ENCODE data around the gene MYO1E.

MYO1E gene

GRCh38 chr15:59222906-59223550 lies 149.6 kb downstream of the MYO1E start:
- Histone ChIP-seq H3K9me3 (ENCODE audit: control insufficient read depth, insufficient read depth, low read length) (no peaks in the 10 kb centered on the region), H3K79me2 (ENCODE audit: control insufficient read depth, low read length) (no peaks in the 10 kb centered on the region), H3F3A (ENCODE audit: control insufficient read depth, insufficient read depth) (no peaks in the 10 kb centered on the region), H3K27ac (ENCODE audit: low read depth, low read length) (no peak overlapping the region), H4K20me1 (ENCODE audit: control insufficient read depth, insufficient read depth, low read depth, low read length) (no peaks in the 10 kb centered on the region), H3K4me1 (ENCODE audit: control insufficient read depth, low read length) (no peaks in the 10 kb centered on the region), H3K4me3 (ENCODE audit: low read length) (no peak overlapping the region), H3K4me2 (ENCODE audit: low read length) (no peak overlapping the region), H3K36me3 (ENCODE audit: control insufficient read depth, low read length) (peaks cover 21% of the 10 kb centered on the region), H3K9me2 (replicated peaks; ENCODE audit: control insufficient read depth, low read length) (no peaks in the 10 kb centered on the region), H3K27me3 (ENCODE audit: control insufficient read depth, low read length) (no peaks in the 10 kb centered on the region)
- TF ChIP-seq CTCF (IDR thresholded peaks at IDR 0.05; ENCODE audit: low read depth, low read length, poor library complexity, severe bottlenecking) (no peak), EZH2phosphoT487 (IDR thresholded peaks at IDR 0.05; ENCODE audit: borderline replicate concordance, low read length) (no peak)

GRCh38 chr15:59221511-59222505 lies 150.9 kb downstream of the MYO1E start:
- H3K27me3 ChIP-seq (ENCODE audit: control insufficient read depth, low read length) = no peaks in the 10 kb centered on the region
- TF ChIP-seq CTCF (IDR thresholded peaks at IDR 0.05; ENCODE audit: low read depth, low read length, poor library complexity, severe bottlenecking) (no peak), EZH2phosphoT487 (IDR thresholded peaks at IDR 0.05; ENCODE audit: borderline replicate concordance, low read length) (no peak)
- H3K9me2 ChIP-seq (replicated peaks; ENCODE audit: control insufficient read depth, low read length) = no peaks in the 10 kb centered on the region
- H3K4me3 ChIP-seq (ENCODE audit: low read length) = no peak overlapping the region
- peaks cover 26% of the 10 kb centered on the region for H3K36me3 ChIP-seq (ENCODE audit: control insufficient read depth, low read length)
- no peak overlapping the region for H3K4me2 ChIP-seq (ENCODE audit: low read length)
- H3K9me3 ChIP-seq (ENCODE audit: control insufficient read depth, insufficient read depth, low read length) = no peaks in the 10 kb centered on the region
- no peaks in the 10 kb centered on the region for H3F3A ChIP-seq (ENCODE audit: control insufficient read depth, insufficient read depth)
- H4K20me1 ChIP-seq (ENCODE audit: control insufficient read depth, insufficient read depth, low read depth, low read length) = no peaks in the 10 kb centered on the region
- H3K4me1 ChIP-seq (ENCODE audit: control insufficient read depth, low read length) = no peaks in the 10 kb centered on the region
- no peak overlapping the region for H3K27ac ChIP-seq (ENCODE audit: low read depth, low read length)
- H3K79me2 ChIP-seq (ENCODE audit: control insufficient read depth, low read length) = no peaks in the 10 kb centered on the region

GRCh38 chr15:59218710-59219109 lies 154.0 kb downstream of the MYO1E start:
- no peaks in the 10 kb centered on the region for H3K79me2 ChIP-seq (ENCODE audit: control insufficient read depth, low read length)
- H3K27ac ChIP-seq (ENCODE audit: low read depth, low read length) = no peak overlapping the region
- H3K4me2 ChIP-seq (ENCODE audit: low read length) = no peak overlapping the region
- H3K9me3 ChIP-seq (ENCODE audit: control insufficient read depth, insufficient read depth, low read length) = no peaks in the 10 kb centered on the region
- no peaks in the 10 kb centered on the region for H3K9me2 ChIP-seq (replicated peaks; ENCODE audit: control insufficient read depth, low read length)
- no peak for TF ChIP-seq EZH2phosphoT487 (IDR thresholded peaks at IDR 0.05; ENCODE audit: borderline replicate concordance, low read length)
- no peak for TF ChIP-seq CTCF (IDR thresholded peaks at IDR 0.05; ENCODE audit: low read depth, low read length, poor library complexity, severe bottlenecking)
- H3K4me1 ChIP-seq (ENCODE audit: control insufficient read depth, low read length) = no peaks in the 10 kb centered on the region
- no peaks in the 10 kb centered on the region for H3F3A ChIP-seq (ENCODE audit: control insufficient read depth, insufficient read depth)
- no peaks in the 10 kb centered on the region for H4K20me1 ChIP-seq (ENCODE audit: control insufficient read depth, insufficient read depth, low read depth, low read length)
- H3K4me3 ChIP-seq (ENCODE audit: low read length) = no peak overlapping the region
- peaks cover 28% of the 10 kb centered on the region for H3K36me3 ChIP-seq (ENCODE audit: control insufficient read depth, low read length)
- H3K27me3 ChIP-seq (ENCODE audit: control insufficient read depth, low read length) = no peaks in the 10 kb centered on the region
